Colonic mucosa (tissue), 4 donors: ENCODE results near the gene DUSP11. TPM values are rescaled to one million over a fixed set of nuclear protein-coding genes. Genes with fewer than 3 reads are reported as not detected.
"Not testable (repeated sequence)": the region's sequence is repeated elsewhere in the genome, so short reads cannot be mapped to it uniquely, and the experiment has no call there.

Source experiments
- DNase-seq: peaks from one replicate; pipeline ENCODE4 v3.0.0-alpha.2; 2020
- H3K27ac ChIP-seq: fragments of 200-600 bp; one replicate; pipeline ENCODE4 v1.8.0; 2021
- H3K27me3 ChIP-seq: fragments of 200-600 bp; one replicate; pipeline ENCODE4 v1.8.0; 2021
- H3K36me3 ChIP-seq: fragments of 200-600 bp; one replicate; pipeline ENCODE4 v1.8.0; 2021
- H3K4me1 ChIP-seq: fragments of 200-600 bp; one replicate; pipeline ENCODE4 v1.8.0; 2021; ENCODE audit warnings: mild to moderate bottlenecking
- H3K4me3 ChIP-seq: fragments of 200-600 bp; one replicate; pipeline ENCODE4 v1.8.0; 2021
- H3K9ac ChIP-seq, 2 donors: one replicate each; pipeline ENCODE4 v1.7.0; 2013; ENCODE audit warnings: control low read depth in 2 of 2, low read depth in 2 of 2, low read length in 2 of 2
- H3K9me3 ChIP-seq: fragments of 200-600 bp; one replicate; pipeline ENCODE4 v1.8.0; 2021
- intact Hi-C: fragments of 100-400 bp; cut with DNase I; formaldehyde crosslinking; loops from one replicate; pipeline ENCODE4 v1.14.1; 2022
- total RNA-seq, 2 donors: library from RNA; stranded (reverse); fragmentation: NEBNext Ultra II Directional in 1 of 2; extraction: Animal tissue kit (Norgen Biotek cat#: 25700) in 1 of 2; gene quantifications; one replicate each; pipeline ENCODE4 v1.2.1, GENCODE V29; 2021
- TF ChIP-seq, protein P1 (sequence below): fragments of 200-600 bp; IDR thresholded peaks from one replicate; pipeline ENCODE4 v1.8.0; 2022; ENCODE audit warnings: antibody characterized with exemption, mild to moderate bottlenecking
- donor health status: healthy.
- donor health status: DM: no; HTN: no; CAD: no.
- donor health status: DM: no; HTN: no; CAD: no.

The DUSP11 gene
- total RNA-seq, 2 donors from 2014 or later: 19.1 to 19.2 TPM

DNA sequence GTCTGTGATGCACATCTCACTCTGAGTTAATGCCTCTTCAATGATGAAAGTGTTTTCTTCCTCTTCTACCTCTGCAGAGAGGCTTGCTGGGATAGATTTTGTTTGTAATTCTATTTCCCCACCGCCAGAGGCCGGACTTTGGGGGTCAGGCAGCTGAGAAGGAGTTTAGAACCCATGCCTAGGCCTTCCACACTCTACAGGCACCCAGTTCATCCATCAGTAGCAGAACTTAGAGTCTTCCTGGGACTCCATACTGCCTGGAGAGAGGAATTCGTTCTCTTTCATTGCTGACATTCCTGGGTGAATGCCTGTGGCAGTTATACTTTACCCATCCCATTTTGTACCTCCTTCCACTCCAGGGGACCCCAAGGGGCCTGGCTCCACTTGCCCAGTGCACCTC, 51.9 kb downstream of the DUSP11 start:
- intact Hi-C loops: no loop called here
- H3K36me3 ChIP-seq: peaks cover 9% of the 10 kb centered on the region
- no peak overlapping the region for H3K9ac ChIP-seq
- no peak for DNase-seq
- no peak overlapping the region for H3K27ac ChIP-seq
- no peak overlapping the region for H3K4me3 ChIP-seq
- TF ChIP-seq, protein P1, sequence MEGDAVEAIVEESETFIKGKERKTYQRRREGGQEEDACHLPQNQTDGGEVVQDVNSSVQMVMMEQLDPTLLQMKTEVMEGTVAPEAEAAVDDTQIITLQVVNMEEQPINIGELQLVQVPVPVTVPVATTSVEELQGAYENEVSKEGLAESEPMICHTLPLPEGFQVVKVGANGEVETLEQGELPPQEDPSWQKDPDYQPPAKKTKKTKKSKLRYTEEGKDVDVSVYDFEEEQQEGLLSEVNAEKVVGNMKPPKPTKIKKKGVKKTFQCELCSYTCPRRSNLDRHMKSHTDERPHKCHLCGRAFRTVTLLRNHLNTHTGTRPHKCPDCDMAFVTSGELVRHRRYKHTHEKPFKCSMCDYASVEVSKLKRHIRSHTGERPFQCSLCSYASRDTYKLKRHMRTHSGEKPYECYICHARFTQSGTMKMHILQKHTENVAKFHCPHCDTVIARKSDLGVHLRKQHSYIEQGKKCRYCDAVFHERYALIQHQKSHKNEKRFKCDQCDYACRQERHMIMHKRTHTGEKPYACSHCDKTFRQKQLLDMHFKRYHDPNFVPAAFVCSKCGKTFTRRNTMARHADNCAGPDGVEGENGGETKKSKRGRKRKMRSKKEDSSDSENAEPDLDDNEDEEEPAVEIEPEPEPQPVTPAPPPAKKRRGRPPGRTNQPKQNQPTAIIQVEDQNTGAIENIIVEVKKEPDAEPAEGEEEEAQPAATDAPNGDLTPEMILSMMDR: no peak
- H3K9me3 ChIP-seq: no peaks in the 10 kb centered on the region
- H3K27me3 ChIP-seq: no peaks in the 10 kb centered on the region
- H3K4me1 ChIP-seq: no peaks in the 10 kb centered on the region

- H3K9me3 ChIP-seq, intact Hi-C loops, H3K27me3 ChIP-seq, DNase-seq, H3K27ac ChIP-seq, H3K4me3 ChIP-seq, H3K9ac ChIP-seq, H3K4me1 ChIP-seq, H3K36me3 ChIP-seq: not testable (repeated sequence)
These were observed 53.2 kb downstream of the DUSP11 start for GRCh38 chr2:73726657-73727056.

DNA sequence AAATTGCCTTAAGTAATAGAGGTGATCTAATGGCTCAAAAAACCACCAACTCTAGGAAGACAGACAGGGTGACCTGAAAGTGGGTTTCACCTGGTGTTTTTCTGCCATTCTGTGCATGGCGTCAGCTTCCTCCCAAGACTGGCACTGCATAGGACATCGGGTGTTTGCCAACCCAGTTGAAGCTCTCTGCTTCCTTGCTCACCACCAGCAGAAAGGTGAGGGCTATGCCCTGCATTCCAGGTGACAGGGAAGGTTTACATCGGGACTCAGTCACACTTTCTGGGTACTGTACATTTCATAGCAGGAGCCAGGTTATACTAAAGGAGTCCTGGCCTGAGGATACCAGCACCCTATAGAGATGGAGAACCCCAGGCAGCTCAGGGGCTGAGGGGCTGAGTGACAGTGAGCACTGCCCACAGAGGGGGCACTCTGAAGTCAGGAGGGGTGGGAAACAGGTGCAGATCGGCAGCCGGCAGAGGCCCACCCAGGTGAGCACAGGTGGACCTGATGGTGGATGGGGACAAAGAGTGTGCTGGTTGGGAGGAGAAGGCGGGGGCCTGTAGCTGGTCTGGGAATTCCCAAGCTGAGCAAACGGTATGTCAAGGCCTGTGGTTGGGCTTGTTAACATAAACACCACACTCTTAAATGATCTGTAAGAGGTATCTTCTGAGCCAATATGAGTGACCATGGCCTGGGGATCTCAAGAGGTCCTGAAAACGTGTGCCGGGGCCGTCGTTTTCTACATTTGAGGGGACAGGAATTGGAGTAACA, 60.9 kb downstream of the DUSP11 start:
- no peak overlapping the region for H3K4me3 ChIP-seq
- intact Hi-C loops: no loop called here
- H3K9ac ChIP-seq: no peak overlapping the region
- TF ChIP-seq, protein P1: no peak
- H3K36me3 ChIP-seq: no peaks in the 10 kb centered on the region
- no peaks in the 10 kb centered on the region for H3K4me1 ChIP-seq
- no peak for DNase-seq
- H3K27me3 ChIP-seq: no peaks in the 10 kb centered on the region
- H3K9me3 ChIP-seq: no peaks in the 10 kb centered on the region
- H3K27ac ChIP-seq: no peak overlapping the region

DNA sequence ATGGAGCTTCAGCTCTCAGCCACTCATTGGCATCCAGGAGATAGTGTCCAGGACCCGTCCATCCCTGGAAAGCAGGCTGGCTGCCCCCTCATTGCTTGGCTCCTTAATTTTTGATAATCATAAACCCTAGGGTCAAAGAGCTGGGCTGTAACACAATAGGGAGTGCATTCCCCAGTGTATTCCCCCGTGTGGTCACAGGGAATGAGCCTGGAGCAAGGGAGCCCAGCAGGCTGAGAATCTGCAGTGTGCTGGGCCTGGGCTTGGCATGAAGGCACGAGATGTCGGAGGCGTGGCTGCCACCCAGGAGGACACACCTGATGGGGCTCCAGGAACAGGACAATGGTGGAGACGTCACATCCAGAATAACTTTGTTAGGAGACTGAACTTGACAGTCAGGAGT, 61.5 kb downstream of the DUSP11 start:
- Histone ChIP-seq H3K4me3 (no peak overlapping the region), H3K36me3 (no peaks in the 10 kb centered on the region), H3K4me1 (no peaks in the 10 kb centered on the region), H3K9ac (no peak overlapping the region), H3K27ac (no peak overlapping the region), H3K9me3 (no peaks in the 10 kb centered on the region), H3K27me3 (no peaks in the 10 kb centered on the region)
- DNase-seq: no peak
- intact Hi-C loops: no loop called here
- TF ChIP-seq, protein P1: no peak

GRCh38 chr2:73717695-73718094, 62.2 kb downstream of the DUSP11 start:
- H3K4me3 ChIP-seq, H3K27ac ChIP-seq, H3K9me3 ChIP-seq, DNase-seq, H3K36me3 ChIP-seq, H3K4me1 ChIP-seq, H3K9ac ChIP-seq, intact Hi-C loops, H3K27me3 ChIP-seq: not testable (repeated sequence)

GRCh38 chr2:73717251-73717606, 62.7 kb downstream of the DUSP11 start:
- Histone ChIP-seq H3K9me3 (no peaks in the 10 kb centered on the region), H3K4me3 (no peak overlapping the region), H3K27me3 (no peaks in the 10 kb centered on the region), H3K4me1 (no peaks in the 10 kb centered on the region), H3K9ac (no peak overlapping the region), H3K27ac (no peak overlapping the region), H3K36me3 (no peaks in the 10 kb centered on the region)
- intact Hi-C loops: no loop called here
- TF ChIP-seq, protein P1: no peak
- DNase-seq: no peak
